ENCODE measurements around the gene ITPRID2.

Gene ITPRID2

DNA sequence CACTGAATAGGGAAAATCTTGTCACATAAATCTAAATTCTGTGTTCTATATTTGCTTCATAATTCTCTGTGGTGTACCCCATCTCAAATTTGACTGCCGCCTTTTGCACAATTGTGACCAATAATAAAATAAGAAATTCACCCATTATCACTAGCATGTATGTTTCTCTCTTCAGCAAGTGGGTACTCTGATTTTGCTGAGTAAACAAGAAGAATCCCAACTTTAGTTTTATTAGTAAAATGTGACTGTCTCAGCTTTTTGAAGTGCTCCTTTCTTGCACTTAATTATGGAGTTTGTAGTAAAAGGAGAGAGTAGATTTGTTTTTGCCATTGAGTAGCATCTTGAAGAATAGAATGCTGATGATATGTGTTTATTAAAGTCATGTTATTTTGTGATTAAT, 16.1 kb downstream of the ITPRID2 start:
- no peak for DNase-seq (ENCODE audit: low read depth in 1 of 2, low spot score in 1 of 2)
- in situ Hi-C loops (cut with HindIII; ENCODE audit: low pct_unique_long_range_greater_than_20kb, low sequenced_read_pairs) = no loop called here
- TF ChIP-seq JUND (IDR thresholded peaks at IDR 0.05; ENCODE audit: low read depth) = no peak

DNA sequence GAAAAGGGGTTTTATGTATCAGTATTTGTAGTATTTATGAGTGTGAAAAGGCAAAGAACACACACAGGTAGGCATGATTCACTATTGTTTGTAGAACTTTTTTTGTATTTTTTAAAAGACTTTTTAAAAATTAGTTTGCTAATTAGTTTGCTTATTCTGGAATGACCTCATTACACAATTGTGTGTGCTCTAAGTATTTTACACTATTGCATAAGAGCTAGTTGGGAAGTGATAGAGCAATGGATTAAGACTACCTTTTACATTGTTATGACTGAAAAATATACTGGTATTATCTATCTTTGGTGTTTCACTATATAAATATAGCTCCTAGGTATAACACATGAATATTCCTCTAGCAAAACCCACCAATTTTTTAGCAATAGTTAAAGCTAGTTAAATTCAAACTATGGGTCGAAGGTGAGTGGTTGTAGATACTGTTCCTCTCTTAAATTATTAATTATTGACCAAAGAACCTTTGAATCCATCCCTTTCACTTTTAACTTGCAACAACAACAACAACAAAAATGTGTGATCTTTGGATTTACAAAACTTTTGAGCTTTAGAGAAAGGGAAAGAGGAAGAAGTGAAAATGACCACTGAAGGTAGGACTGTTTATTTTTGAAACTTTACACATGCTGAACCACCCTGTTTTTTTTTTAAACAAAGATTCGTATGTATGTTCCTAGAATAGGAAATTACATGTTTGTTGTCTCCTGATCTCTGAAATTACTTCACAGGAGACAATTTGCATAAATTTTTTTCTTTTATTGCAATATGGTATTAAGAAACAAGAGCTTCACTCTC, 18.7 kb downstream of the ITPRID2 start:
- in situ Hi-C loops (cut with HindIII; ENCODE audit: low pct_unique_long_range_greater_than_20kb, low sequenced_read_pairs) = no loop called here
- TF ChIP-seq JUND (IDR thresholded peaks at IDR 0.05; ENCODE audit: low read depth) = no peak
- no peak for DNase-seq (ENCODE audit: low read depth in 1 of 2, low spot score in 1 of 2)

DNA sequence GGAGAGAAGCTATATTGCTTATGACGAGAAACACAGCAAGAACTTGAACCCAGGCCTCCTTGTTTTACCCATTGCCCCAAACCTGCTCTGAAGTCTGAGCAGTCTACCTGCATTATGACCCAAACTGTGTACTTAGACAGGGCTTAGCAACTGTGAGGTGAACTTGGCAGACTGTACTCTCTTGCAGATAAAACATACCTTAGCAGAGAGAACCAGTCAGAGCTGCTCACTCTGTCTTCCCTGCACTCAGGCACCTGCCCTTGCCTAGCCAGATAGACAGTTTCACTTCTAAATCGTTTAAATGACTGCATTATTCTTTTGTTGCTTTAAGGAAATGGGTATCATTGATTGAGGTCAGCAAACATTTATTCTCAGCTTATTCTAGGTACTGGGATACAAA, 20.3 kb downstream of the ITPRID2 start:
- in situ Hi-C loops (cut with HindIII; ENCODE audit: low pct_unique_long_range_greater_than_20kb, low sequenced_read_pairs) = no loop called here
- no peak for TF ChIP-seq JUND (IDR thresholded peaks at IDR 0.05; ENCODE audit: low read depth)
- peak in 1 of 2 experiments; percentile 0 for DNase-seq (ENCODE audit: low read depth in 1 of 2, low spot score in 1 of 2)

DNA sequence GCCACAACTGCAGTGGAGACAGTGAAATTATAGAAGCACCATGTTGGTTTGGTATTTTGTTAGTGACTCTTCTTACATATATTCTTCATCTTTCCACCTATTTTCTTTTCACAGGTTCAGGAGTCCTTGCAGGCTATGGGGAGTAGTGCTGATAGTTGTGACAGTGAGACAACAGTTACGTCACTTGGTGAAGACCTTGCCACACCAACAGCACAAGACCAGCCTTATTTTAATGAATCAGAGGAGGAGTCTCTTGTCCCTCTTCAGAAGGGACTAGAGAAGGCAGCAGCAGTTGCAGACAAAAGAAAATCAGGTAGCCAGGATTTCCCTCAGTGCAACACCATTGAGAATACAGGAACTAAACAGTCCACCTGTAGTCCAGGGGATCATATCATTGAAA, 23.6 kb downstream of the ITPRID2 start:
- no peak for DNase-seq (ENCODE audit: low read depth in 1 of 2, low spot score in 1 of 2)
- in situ Hi-C loops (cut with HindIII; ENCODE audit: low pct_unique_long_range_greater_than_20kb, low sequenced_read_pairs) = no loop called here
- no peak for TF ChIP-seq JUND (IDR thresholded peaks at IDR 0.05; ENCODE audit: low read depth)

DNA sequence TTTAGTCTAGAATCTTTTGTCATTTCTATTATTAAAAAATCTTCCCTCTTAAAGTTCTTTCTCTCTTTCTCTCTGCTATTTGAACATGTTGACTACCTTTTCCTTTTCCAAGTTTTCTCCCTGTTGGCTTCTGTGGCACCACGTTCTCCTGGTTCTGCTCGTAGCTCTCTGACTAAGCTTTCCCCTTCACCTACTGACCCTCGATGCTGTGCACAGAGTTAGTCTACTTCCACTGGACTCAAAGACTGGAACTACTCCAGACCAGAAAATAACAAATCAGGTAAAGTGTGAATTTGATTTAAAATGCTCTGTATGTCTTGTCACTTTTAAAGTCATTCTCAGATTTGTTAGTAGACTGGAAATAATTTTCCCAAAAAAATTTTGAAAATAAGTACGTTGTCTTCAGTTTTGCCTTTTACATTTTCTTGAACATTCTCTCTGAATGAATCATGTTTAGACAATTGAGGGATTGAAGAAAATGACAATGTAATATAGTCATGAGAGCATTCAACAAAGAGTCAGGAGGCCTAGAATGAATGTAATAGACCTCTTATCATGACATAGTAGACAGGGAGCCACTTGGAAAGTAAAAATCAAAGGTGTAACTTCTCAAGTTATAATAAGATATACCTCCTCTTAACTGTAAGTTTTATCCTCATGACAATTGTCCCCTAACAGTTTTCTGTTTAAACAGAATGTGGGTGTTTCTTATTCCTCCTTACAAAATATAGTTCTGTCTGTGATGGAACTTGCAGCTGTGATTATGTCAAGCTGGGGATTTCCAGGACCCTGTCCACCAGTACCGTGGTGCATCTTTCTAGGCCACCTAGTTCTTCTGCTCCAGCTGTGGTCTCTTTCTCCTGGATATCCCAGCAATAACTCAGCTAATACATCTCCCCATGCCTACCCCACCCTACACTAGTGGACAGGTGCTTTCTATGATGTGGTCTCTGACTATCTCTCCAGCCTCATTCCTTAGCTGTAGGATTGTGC, 25.5 kb downstream of the ITPRID2 start:
- TF ChIP-seq JUND (IDR thresholded peaks at IDR 0.05; ENCODE audit: low read depth) = no peak
- DNase-seq (ENCODE audit: low read depth in 1 of 2, low spot score in 1 of 2) = no peak
- in situ Hi-C loops (cut with HindIII; ENCODE audit: low pct_unique_long_range_greater_than_20kb, low sequenced_read_pairs) = no loop called here

DNA sequence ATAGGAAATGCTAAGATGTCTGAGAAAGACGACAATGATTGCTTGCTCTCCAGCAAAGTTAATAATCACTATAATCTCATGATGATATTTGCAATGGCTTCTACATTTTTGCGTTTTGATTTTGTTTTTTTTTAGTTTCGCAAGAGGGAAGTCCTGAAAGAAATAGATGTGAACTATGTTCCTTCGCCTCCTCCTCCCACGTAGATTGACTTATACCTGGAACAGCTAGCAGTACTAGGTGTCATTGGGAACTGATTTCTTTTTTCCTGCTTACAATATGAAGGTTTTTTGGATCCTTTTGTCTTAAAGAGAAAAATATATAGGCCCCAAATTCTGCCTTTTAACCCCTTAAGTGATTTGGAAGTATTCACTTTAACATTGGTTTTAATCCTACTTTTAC, 26.7 kb downstream of the ITPRID2 start:
- in situ Hi-C loops (cut with HindIII; ENCODE audit: low pct_unique_long_range_greater_than_20kb, low sequenced_read_pairs) = no loop called here
- DNase-seq (ENCODE audit: low read depth in 1 of 2, low spot score in 1 of 2) = no peak
- TF ChIP-seq JUND (IDR thresholded peaks at IDR 0.05; ENCODE audit: low read depth) = no peak

DNA sequence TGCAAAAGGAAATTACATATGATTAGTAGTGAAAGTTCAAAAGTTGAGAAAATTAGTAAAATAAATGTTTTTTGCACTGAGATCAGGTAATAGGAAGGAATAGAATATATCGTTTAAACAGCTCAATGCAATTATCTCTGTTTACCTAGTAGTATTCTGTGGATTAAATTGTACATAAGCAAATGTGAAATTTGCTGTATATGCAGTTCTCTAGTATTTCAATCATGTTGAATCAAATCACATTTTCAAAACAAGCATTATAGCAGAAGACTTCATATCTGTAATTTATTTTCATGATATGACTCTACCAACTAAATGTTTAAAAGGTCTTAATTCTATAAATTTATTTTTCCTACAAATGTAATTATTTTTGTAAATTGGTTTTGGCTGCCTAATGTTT, 31.6 kb downstream of the ITPRID2 start:
- in situ Hi-C loops (cut with HindIII; ENCODE audit: low pct_unique_long_range_greater_than_20kb, low sequenced_read_pairs) = no loop called here
- no peak for DNase-seq (ENCODE audit: low read depth in 1 of 2, low spot score in 1 of 2)
- no peak for TF ChIP-seq JUND (IDR thresholded peaks at IDR 0.05; ENCODE audit: low read depth)

DNA sequence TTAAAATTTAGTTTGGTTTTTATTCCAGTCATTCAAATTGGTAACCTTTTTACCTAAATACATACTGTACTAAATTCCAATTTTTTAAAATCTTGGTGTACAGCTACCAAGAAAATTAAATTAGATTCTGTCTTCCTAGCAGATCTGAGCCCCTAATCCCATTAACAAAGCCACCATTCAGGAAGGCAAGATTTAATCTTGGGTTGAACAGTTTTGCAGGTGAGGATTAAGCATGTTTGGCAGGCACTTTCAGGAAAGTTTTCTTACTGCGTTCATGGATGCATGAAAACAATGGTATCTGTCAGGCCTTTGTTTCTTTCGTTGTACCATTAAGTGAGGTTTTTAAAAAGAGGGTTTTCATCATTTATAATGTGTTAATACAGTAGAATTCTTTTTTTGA, 32.8 kb downstream of the ITPRID2 start:
- in situ Hi-C loops (cut with HindIII; ENCODE audit: low pct_unique_long_range_greater_than_20kb, low sequenced_read_pairs) = no loop called here
- no peak for TF ChIP-seq JUND (IDR thresholded peaks at IDR 0.05; ENCODE audit: low read depth)
- DNase-seq (ENCODE audit: low read depth in 1 of 2, low spot score in 1 of 2) = no peak

DNA sequence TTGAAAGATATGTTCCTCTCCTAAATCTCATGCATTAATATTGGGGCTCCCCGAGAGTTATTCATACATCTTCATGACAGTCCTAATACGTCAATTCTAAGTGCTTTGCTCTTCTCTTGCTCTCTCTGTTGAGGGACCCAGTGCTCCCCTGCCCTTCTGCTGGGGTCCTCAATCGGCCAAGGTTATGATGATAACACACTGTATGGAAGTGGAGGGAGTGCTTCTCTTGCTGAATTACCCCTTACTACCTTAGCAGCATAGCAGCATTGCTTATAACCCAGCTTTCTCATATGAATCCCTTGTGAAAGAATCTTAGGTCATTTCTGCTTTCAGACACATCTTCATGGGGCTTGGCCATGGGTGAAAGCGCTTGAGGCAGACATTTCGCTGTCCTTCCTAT, 43.2 kb downstream of the ITPRID2 start:
- DNase-seq (ENCODE audit: low read depth in 1 of 2, low spot score in 1 of 2) = no peak
- no peak for TF ChIP-seq JUND (IDR thresholded peaks at IDR 0.05; ENCODE audit: low read depth)
- in situ Hi-C loops (cut with HindIII; ENCODE audit: low pct_unique_long_range_greater_than_20kb, low sequenced_read_pairs) = no loop called here

DNA sequence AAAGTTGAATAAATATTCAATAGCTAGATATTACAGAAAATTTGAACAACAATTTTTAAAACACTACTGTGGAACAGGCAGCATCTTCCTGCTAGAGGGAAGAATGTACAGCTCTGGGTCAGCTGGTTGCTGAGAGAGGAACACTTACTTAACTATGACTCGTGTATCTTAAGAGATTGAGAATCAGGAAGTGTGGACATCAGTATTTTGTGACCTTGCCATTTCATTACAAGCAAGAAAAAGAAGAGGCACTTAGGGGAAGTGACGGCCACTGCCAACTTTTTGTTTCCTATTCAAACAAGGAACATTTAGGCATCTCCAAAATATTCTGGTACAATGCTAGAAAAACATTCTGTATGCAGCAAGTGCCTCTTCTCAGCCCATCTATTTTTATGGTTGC, 45.9 kb downstream of the ITPRID2 start:
- no peak for DNase-seq (ENCODE audit: low read depth in 1 of 2, low spot score in 1 of 2)
- in situ Hi-C loops (cut with HindIII; ENCODE audit: low pct_unique_long_range_greater_than_20kb, low sequenced_read_pairs) = no loop called here
- TF ChIP-seq JUND (IDR thresholded peaks at IDR 0.05; ENCODE audit: low read depth) = no peak

DNA sequence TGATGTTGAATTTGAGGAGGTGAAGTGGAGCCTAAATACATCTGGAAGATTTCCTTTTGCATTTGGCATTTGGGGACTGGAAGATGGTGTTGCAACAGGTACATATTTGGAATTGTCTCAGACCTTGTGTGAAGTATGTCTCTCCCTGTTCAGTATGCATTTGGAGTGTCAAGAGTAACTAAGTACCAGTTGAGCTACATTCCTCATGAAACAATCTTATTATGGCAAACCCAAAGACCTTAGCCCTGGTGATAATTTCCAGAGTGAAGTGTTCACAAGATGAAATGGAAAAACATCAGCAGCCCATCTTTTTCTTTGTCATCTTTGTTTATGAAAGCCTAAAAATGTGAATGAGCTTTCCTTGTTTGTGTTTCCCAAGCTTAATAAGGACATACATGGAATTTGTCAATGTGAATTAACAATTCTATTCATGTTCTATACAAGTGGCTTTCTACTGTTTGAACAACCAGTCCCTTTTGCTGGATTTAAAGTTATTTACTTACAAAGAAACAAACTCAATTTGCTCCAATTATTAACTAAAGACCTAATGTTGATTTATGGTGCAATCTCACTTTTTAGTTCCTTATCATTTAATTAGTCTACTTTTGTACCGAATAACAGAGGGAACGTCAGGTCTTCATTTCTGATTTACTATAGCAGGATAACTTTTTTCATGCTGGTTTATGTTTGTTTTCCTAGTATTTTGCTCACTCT, 52.0 kb downstream of the ITPRID2 start:
- peak in 1 of 2 experiments; percentile 43 for DNase-seq (ENCODE audit: low read depth in 1 of 2, low spot score in 1 of 2)
- TF ChIP-seq JUND (IDR thresholded peaks at IDR 0.05; ENCODE audit: low read depth) = no peak
- in situ Hi-C loops (cut with HindIII; ENCODE audit: low pct_unique_long_range_greater_than_20kb, low sequenced_read_pairs) = no loop called here

DNA sequence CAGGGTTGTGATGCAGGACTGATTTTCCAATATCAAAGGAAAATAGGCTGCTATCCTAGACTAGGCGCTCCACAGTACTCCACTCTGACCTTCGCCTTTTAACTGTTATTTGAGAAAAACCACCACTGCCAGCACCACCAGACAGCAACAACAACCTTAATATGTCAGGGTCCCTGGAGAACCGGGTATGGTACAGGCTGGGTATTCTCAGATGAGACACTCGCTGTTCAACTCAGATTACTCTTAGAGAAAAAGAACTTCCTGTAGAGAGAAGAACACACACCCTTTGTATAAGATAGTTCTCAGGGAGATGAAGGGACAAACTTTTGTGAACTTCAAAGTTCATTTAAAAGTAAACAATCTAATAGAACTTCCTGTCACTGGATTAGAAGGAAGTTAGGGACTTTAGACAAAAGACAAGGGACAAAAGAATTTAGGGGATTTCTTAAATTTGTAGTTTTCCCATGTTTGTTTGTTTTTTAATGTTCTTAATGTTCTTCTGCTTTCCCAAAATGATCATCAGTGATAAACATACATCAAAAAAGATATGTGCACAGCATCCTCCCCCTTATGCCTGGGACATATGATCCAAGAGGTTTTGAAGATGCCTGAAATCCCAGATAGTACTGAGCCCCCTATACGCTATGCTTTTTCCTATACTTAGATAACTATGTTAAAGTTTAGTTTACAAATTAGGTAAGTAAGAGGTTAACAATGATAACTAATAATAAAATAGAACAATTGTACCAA, 52.8 kb downstream of the ITPRID2 start:
- in situ Hi-C loops (cut with HindIII; ENCODE audit: low pct_unique_long_range_greater_than_20kb, low sequenced_read_pairs) = no loop called here
- no peak for DNase-seq (ENCODE audit: low read depth in 1 of 2, low spot score in 1 of 2)
- no peak for TF ChIP-seq JUND (IDR thresholded peaks at IDR 0.05; ENCODE audit: low read depth)
